ENCODE data around the gene CSRP3. TPM values are rescaled to one million over a fixed set of nuclear protein-coding genes. Genes with fewer than 3 reads are reported as not detected.
"Not testable (repeated sequence)": the region's sequence is repeated elsewhere in the genome, so short reads cannot be mapped to it uniquely, and the experiment has no call there.

CSRP3 gene
- total RNA-seq, 1 donor from 2014 or later: not detected

GRCh38 chr11:19187114-19187832 lies 14.5 kb downstream of the CSRP3 start:
- no peak for DNase-seq (ENCODE audit: low read depth in 2 of 2)

- no peak for DNase-seq (ENCODE audit: low read depth in 2 of 2)
Measured at GRCh38 chr11:19185516-19186052, 16.2 kb downstream of the CSRP3 start.

- DNase-seq (ENCODE audit: low read depth in 2 of 2): no peak
Measured at GRCh38 chr11:19185036-19185435, 16.7 kb downstream of the CSRP3 start.

- no peak for DNase-seq (ENCODE audit: low read depth in 2 of 2)
Measured at GRCh38 chr11:19183646-19184045, 18.1 kb downstream of the CSRP3 start.

GRCh38 chr11:19181531-19182261 lies 20.1 kb downstream of the CSRP3 start:
- no peak for DNase-seq (ENCODE audit: low read depth in 2 of 2)

- no peak for DNase-seq (ENCODE audit: low read depth in 2 of 2)
Measured at GRCh38 chr11:19176629-19177186, 25.1 kb downstream of the CSRP3 start.

- no peak for DNase-seq (ENCODE audit: low read depth in 2 of 2)
Measured at GRCh38 chr11:19173964-19174638, 27.7 kb downstream of the CSRP3 start.

- no peak for DNase-seq (ENCODE audit: low read depth in 2 of 2)
Measured at GRCh38 chr11:19173004-19173689, 28.6 kb downstream of the CSRP3 start.

GRCh38 chr11:19168090-19168489 lies 33.7 kb downstream of the CSRP3 start:
- DNase-seq (ENCODE audit: low read depth in 2 of 2): no peak

GRCh38 chr11:19164881-19165280 lies 36.9 kb downstream of the CSRP3 start:
- no peak for DNase-seq (ENCODE audit: low read depth in 2 of 2)

- no peak for DNase-seq (ENCODE audit: low read depth in 2 of 2)
Measured at GRCh38 chr11:19164230-19164855, 37.4 kb downstream of the CSRP3 start.

- DNase-seq (ENCODE audit: low read depth in 2 of 2): no peak
Measured at GRCh38 chr11:19163617-19164016, 38.2 kb downstream of the CSRP3 start.

- no peak for DNase-seq (ENCODE audit: low read depth in 2 of 2)
Measured at GRCh38 chr11:19162951-19163505, 38.8 kb downstream of the CSRP3 start.

GRCh38 chr11:19161651-19162050 lies 40.1 kb downstream of the CSRP3 start:
- no peak for DNase-seq (ENCODE audit: low read depth in 2 of 2)

GRCh38 chr11:19160847-19161246 lies 40.9 kb downstream of the CSRP3 start:
- DNase-seq (ENCODE audit: low read depth in 2 of 2): no peak

- DNase-seq (ENCODE audit: low read depth in 2 of 2): no peak
Measured at GRCh38 chr11:19156892-19157291, 44.9 kb downstream of the CSRP3 start.

GRCh38 chr11:19145319-19145718 lies 56.5 kb downstream of the CSRP3 start:
- no peak for DNase-seq (ENCODE audit: low read depth in 2 of 2)

- not testable (repeated sequence) for DNase-seq (ENCODE audit: low read depth in 2 of 2)
Measured at GRCh38 chr11:19136884-19137283, 64.9 kb downstream of the CSRP3 start.

GRCh38 chr11:19134004-19134403 lies 67.8 kb downstream of the CSRP3 start:
- no peak for DNase-seq (ENCODE audit: low read depth in 2 of 2)

All from dermis microvascular lymphatic vessel endothelial cell (primary cell).